Tongue (tissue), 2 donors: ENCODE measurements around the gene FAM107A. TPM values are rescaled to one million over a fixed set of nuclear protein-coding genes. Genes with fewer than 3 reads are reported as not detected.

Experiments
- DNase-seq: peaks from one replicate; pipeline ENCODE4 v3.0.0-alpha.2; 2015
- total RNA-seq: library from RNA; depleted of rRNA; stranded (reverse); fragments of >200 nt; gene quantifications from one replicate; pipeline ENCODE4 v1.2.3, GENCODE V29; 2014

FAM107A gene
- total RNA-seq, 1 donor from 2014 or later, result 1.7 TPM

- no peak for DNase-seq
Observed at GRCh38 chr3:58591517-58592510, 14.6 kb upstream of the FAM107A start.

GRCh38 chr3:58588030-58588614 is 10.9 kb upstream of the FAM107A start:
- peak; percentile 84 for DNase-seq

GRCh38 chr3:58586776-58587192 is 9.6 kb upstream of the FAM107A start:
- no peak for DNase-seq

GRCh38 chr3:58585994-58586393 is 8.8 kb upstream of the FAM107A start:
- no peak for DNase-seq

GRCh38 chr3:58585005-58585786 is 8.0 kb upstream of the FAM107A start:
- peak; percentile 87 for DNase-seq

- no peak for DNase-seq
Observed at GRCh38 chr3:58584690-58585004, 7.5 kb upstream of the FAM107A start.

- DNase-seq, result peak; percentile 93
Observed at GRCh38 chr3:58581328-58582091, 4.3 kb upstream of the FAM107A start.

GRCh38 chr3:58580826-58581327 is 3.7 kb upstream of the FAM107A start:
- peak; percentile 45 for DNase-seq

- no peak for DNase-seq
Observed at GRCh38 chr3:58578873-58579272, 1.7 kb upstream of the FAM107A start.

GRCh38 chr3:58576716-58577115 is 475 bp downstream of the FAM107A start:
- DNase-seq, result no peak

GRCh38 chr3:58575971-58576652 is 1.1 kb downstream of the FAM107A start:
- no peak for DNase-seq

GRCh38 chr3:58574682-58575081 is 2.5 kb downstream of the FAM107A start:
- no peak for DNase-seq

GRCh38 chr3:58574106-58574505 is 3.1 kb downstream of the FAM107A start:
- no peak for DNase-seq

- peak; percentile 86 for DNase-seq
Observed at GRCh38 chr3:58573640-58574039, 3.6 kb downstream of the FAM107A start.

GRCh38 chr3:58572634-58573230 is 4.5 kb downstream of the FAM107A start:
- DNase-seq, result no peak

GRCh38 chr3:58572013-58572633 is 5.1 kb downstream of the FAM107A start:
- DNase-seq, result no peak

GRCh38 chr3:58570851-58571250 is 6.3 kb downstream of the FAM107A start:
- DNase-seq, result no peak

GRCh38 chr3:58569287-58570001 is 7.7 kb downstream of the FAM107A start:
- no peak for DNase-seq

- DNase-seq, result peak; percentile 87
Observed at GRCh38 chr3:58568572-58569286, 8.5 kb downstream of the FAM107A start.
